BE2C (cell line): ENCODE data around the gene CRCP.
A peak's percentile ranks its signal among the peaks of the same experiment; 100 is the strongest.

Experiments
- DNase-seq: peaks from one replicate; pipeline ENCODE4 v3.0.0-alpha.2; 2020
- H3K27me3 ChIP-seq: fragments of 250-450 bp; sonication (Bioruptor Pico); 2 replicates; pipeline ENCODE4 v1.5.1; 2020; ENCODE audit warnings: mild to moderate bottlenecking
- H3K36me3 ChIP-seq: fragments of 250-450 bp; sonication (Bioruptor Pico); 2 replicates; pipeline ENCODE4 v1.5.1; 2020; ENCODE audit warnings: mild to moderate bottlenecking
- H3K4me1 ChIP-seq: fragments of 250-450 bp; sonication (Bioruptor Pico); 2 replicates; pipeline ENCODE4 v1.5.1; 2020
- H3K4me3 ChIP-seq: 2 replicates; pipeline ENCODE4 v1.5.1; 2011; ENCODE audit warnings: low read depth, low read length
- H3K9me3 ChIP-seq: fragments of 250-450 bp; sonication (Bioruptor Pico); 2 replicates; pipeline ENCODE4 v1.5.1; 2020
- CTCF ChIP-seq: IDR thresholded peaks from 2 replicates; pipeline ENCODE4 v1.5.1; 2012; ENCODE audit warnings: mild to moderate bottlenecking, low read depth, low read length

CRCP gene

DNA sequence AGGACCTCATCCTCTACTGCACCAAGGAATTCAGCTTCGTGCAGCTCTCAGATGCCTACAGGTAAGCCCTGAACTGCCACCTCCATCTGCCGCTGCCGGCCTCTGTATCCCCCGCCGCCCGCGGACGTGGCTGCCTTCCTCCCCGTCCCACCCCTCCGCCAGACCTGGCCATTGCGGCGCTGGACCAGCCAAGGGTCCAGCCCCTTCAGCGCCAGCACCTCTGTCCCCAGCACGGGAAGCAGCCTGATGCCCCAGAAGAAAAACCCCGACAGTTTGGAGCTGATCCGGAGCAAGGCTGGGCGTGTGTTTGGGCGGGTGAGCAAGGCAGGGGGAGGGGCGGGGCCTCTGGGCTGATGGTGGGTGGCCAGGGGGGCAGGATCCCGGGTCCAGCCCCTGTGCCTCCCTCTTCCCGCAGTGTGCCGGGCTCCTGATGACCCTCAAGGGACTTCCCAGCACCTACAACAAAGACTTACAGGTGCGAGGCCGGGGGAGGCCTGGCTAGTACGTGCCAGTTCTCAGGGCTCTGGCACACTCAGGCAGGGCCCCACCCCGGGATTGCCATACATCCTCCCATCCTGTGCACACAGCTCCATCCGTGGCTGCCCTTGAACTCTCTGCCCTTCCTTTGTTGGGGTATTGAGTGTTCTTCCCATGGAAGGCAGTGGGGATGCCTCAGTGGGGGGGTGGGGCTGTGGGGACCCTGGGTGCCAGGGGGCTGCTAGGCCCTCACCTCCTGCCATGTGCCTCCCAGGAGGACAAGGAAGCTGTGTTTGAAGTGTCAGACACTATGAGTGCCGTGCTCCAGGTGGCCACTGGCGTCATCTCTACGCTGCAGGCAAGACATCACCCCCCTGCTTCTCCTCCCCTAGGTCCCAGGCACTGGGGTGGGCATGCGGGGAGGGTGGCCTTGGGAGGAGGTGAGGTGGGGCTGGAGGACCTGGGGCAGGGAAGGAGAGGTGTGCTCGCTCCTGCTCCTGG lies 25.5 kb upstream of the CRCP start:
- H3K36me3 ChIP-seq, result no peaks in the 10 kb centered on the region; the same call in 1 of the 2 replicates
- no peak for TF ChIP-seq CTCF
- no peaks in the 10 kb centered on the region for H3K9me3 ChIP-seq

GRCh38 chr7:66092654-66093053 lies 22.0 kb upstream of the CRCP start:
- H3K4me1 ChIP-seq, result no peaks in the 10 kb centered on the region
- H3K4me3 ChIP-seq, result no peak overlapping the region
- TF ChIP-seq CTCF, result no peak
- H3K27me3 ChIP-seq, result no peaks in the 10 kb centered on the region
- H3K9me3 ChIP-seq, result no peaks in the 10 kb centered on the region
- H3K36me3 ChIP-seq, result no peaks in the 10 kb centered on the region
- no peak for DNase-seq

More for the DNA sequence above, 25.5 kb upstream of the CRCP start:
- Histone ChIP-seq H3K4me1 (no peaks in the 10 kb centered on the region), H3K4me3 (no peak overlapping the region), H3K27me3 (no peaks in the 10 kb centered on the region)
- no peak for DNase-seq

GRCh38 chr7:66095010-66095409 lies 19.6 kb upstream of the CRCP start:
- no peaks in the 10 kb centered on the region for H3K4me1 ChIP-seq
- H3K4me3 ChIP-seq, result no peak overlapping the region
- no peaks in the 10 kb centered on the region for H3K9me3 ChIP-seq
- H3K27me3 ChIP-seq, result no peaks in the 10 kb centered on the region
- no peaks in the 10 kb centered on the region for H3K36me3 ChIP-seq
- DNase-seq, result no peak
- no peak for TF ChIP-seq CTCF

DNA sequence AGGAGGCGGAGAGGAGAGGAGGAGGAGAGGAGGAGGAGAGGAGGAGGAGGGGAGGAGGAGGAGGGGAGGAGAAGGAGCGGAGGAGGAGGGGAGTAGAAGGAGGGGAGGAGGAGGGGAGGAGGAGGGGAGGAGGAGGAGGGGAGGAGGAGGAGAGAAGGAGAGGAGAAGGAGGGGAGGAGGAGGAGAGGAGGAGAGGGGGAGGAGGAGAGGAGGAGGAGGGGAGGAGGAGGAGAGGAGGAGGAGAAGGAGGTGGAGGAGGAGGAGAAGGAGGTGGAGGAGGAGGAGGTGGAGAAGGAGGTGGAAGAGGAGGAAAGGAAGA lies 15.5 kb upstream of the CRCP start:
- H3K27me3 ChIP-seq, result no peaks in the 10 kb centered on the region
- H3K36me3 ChIP-seq, result no peaks in the 10 kb centered on the region
- no peaks in the 10 kb centered on the region for H3K9me3 ChIP-seq
- no peaks in the 10 kb centered on the region for H3K4me1 ChIP-seq
- H3K4me3 ChIP-seq, result no peak overlapping the region
- no peak for TF ChIP-seq CTCF
- DNase-seq, result no peak

DNA sequence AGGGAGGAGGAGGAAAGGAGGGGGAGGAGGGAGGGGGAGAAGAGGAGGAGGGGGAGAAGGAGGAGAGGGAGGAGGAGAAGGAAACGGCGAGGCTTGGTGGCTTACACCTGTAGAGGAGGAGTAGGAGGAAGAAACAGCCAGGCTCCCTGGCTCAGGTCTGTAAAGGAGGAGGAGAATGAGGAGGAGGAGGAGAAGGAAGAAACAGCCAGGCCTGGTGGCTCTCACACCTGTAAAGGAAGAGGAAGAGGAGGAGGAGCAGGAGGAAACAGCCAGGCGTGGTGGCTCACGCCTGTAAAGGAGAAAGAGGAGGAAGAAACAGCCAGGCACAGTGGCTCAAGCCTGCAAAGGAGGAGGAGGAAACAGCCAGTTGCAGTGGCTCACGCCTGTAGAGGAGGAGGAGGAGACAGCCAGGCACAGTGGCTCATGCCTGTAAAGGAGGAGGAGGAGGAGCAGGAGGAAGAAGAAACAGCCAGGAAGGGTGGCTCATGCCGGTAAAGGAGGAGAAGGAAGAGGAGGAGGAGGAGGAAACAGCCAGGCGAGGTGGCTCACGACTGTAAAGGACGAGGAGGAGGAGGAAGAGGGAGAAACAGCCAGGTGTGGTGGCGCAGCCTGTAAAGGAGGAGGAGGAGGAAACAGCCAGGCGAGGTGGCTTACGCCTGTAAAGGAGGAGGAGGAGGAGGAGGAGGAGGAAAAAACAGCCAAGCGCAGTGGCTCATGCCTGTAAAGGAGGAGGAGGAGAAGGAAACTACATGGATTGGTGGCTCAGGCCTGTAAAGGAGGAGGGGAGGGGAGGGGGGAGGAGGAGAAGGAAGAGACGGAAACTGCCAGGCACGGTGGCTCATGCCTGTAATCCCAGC lies 14.9 kb upstream of the CRCP start:
- Histone ChIP-seq H3K27me3 (no peaks in the 10 kb centered on the region), H3K4me3 (peak overlapping the region; percentile 49), H3K4me1 (no peaks in the 10 kb centered on the region), H3K9me3 (no peaks in the 10 kb centered on the region), H3K36me3 (no peaks in the 10 kb centered on the region)
- peak; percentile 41 for DNase-seq
- TF ChIP-seq CTCF, result no peak
